Ovary (tissue), 3 donors: ENCODE data around the gene SRCIN1.
"Not testable (repeated sequence)": the region's sequence is repeated elsewhere in the genome, so short reads cannot be mapped to it uniquely, and the experiment has no call there.

Source experiments
- CTCF ChIP-seq, 3 donors: fragments of 450-650 bp in 2 of 3; fragments of 200-600 bp in 1 of 3; IDR thresholded peaks; one replicate each; pipeline versions ENCODE4 v1.5.1 to v1.8.0; 2016 to 2022; ENCODE audit warnings: antibody characterized with exemption in 3 of 3, mild to moderate bottlenecking in 1 of 3
- EP300 ChIP-seq: sonication (generic); formaldehyde crosslinking; IDR thresholded peaks from one replicate; pipeline ENCODE4 v1.6.1; 2017; ENCODE audit warnings: antibody characterized with exemption
- donor health status: DM: no; HTN: no; CAD: no.

GRCh38 chr17:38494152-38494551, 111.6 kb downstream of the SRCIN1 start:
- TF ChIP-seq CTCF (IDR thresholded peaks at IDR 0.05); EP300: not testable (repeated sequence)
